B cell (primary cell): Measurements from ENCODE around the gene TMA7. TPM values are rescaled to one million over a fixed set of nuclear protein-coding genes. Genes with fewer than 3 reads are reported as not detected.

Experiments used
- ATAC-seq: fragments of 200-7000 bp; cut with Tn5 transposase; one replicate; pipeline ENCODE4 v1.10.0; 2021; ENCODE audit warnings: low read depth, mild to moderate bottlenecking, moderate number of reproducible peaks, moderate library complexity
- CTCF ChIA-PET: fragments of 350-600 bp; sonication (Branson Sonifier 250); formaldehyde crosslinking; loops from one replicate; lab custom pipeline; 2021; ENCODE audit warnings: antibody characterized with exemption, inconsistent platforms; lab: Charles Lee
- POLR2A ChIA-PET: fragments of 350-600 bp; sonication (Branson Sonifier 250); formaldehyde crosslinking; loops from one replicate; lab custom pipeline; 2021; ENCODE audit warnings: antibody characterized with exemption; lab: Charles Lee
- DNase-seq: peaks from one replicate; pipeline ENCODE4 v3.0.0; 2013
- H2AFZ ChIP-seq: 2 replicates; pipeline ENCODE4 v1.6.1; 2012; ENCODE audit warnings: mild to moderate bottlenecking, low read depth, low read length; ENCODE audit not compliant: insufficient read depth, poor library complexity, severe bottlenecking
- H3K27ac ChIP-seq, 2 donors: 1 replicate in 1 of 2; 2 replicates in 1 of 2; pipeline ENCODE4 v1.5.1; 2012 to 2013; ENCODE audit warnings: low read length in 2 of 2, mild to moderate bottlenecking in 2 of 2, moderate library complexity in 1 of 2
- H3K27me3 ChIP-seq, 4 experiments: fragments of 200-600 bp in 1 of 4; sonication (generic) in 1 of 4; replicated peaks in 1 of 4; 1 replicate in 2 of 4; 2 replicates in 2 of 4; pipeline versions ENCODE4 v1.6.1 to v1.7.0; 2013 to 2016; ENCODE audit warnings: low read length in 3 of 4, mild to moderate bottlenecking in 2 of 4, mixed read lengths in 1 of 4, moderate library complexity in 1 of 4; ENCODE audit not compliant: insufficient read depth in 4 of 4, control insufficient read depth in 3 of 4; ENCODE audit errors: control extremely low read depth in 1 of 4
- H3K36me3 ChIP-seq, 2 experiments: replicated peaks in 1 of 2; 1 replicate in 1 of 2; 2 replicates in 1 of 2; pipeline versions ENCODE4 v1.6.1 to v1.7.1; 2013; ENCODE audit warnings: low read length in 1 of 2; ENCODE audit not compliant: insufficient read depth in 2 of 2, control insufficient read depth in 1 of 2; ENCODE audit errors: control extremely low read depth in 1 of 2, extremely low read depth in 1 of 2
- H3K4me1 ChIP-seq, 2 donors: fragments of 200-600 bp in 1 of 2; sonication (generic) in 1 of 2; 1 replicate in 1 of 2; 2 replicates in 1 of 2; pipeline versions ENCODE4 v1.5.1 to v1.6.1; 2013 to 2017; ENCODE audit warnings: low read length in 2 of 2; ENCODE audit not compliant: control insufficient read depth in 2 of 2, insufficient read depth in 2 of 2
- H3K4me2 ChIP-seq: replicated peaks from 2 replicates; pipeline ENCODE3; 2012; ENCODE audit warnings: mild to moderate bottlenecking, low read depth, low read length; ENCODE audit not compliant: poor library complexity, severe bottlenecking
- H3K4me3 ChIP-seq, 5 experiments: fragments of 200-600 bp in 1 of 5; sonication (generic) in 1 of 5; 1 replicate in 3 of 5; 2 replicates in 2 of 5; pipeline versions ENCODE4 v1.5.1 to v1.7.0; 2011 to 2016; ENCODE audit warnings: low read length in 4 of 5, mild to moderate bottlenecking in 4 of 5, low read depth in 2 of 5, control low read depth in 1 of 5, moderate library complexity in 1 of 5; ENCODE audit not compliant: insufficient read depth in 1 of 5; ENCODE audit errors: control extremely low read depth in 1 of 5, extremely low read depth in 1 of 5
- H3K79me2 ChIP-seq: fragments of 200-600 bp; sonication (generic); one replicate; pipeline ENCODE4 v1.6.0; 2016; ENCODE audit warnings: low read length; ENCODE audit not compliant: control insufficient read depth, insufficient read depth
- H3K9ac ChIP-seq: fragments of 200-600 bp; sonication (generic); 2 replicates; pipeline ENCODE4 v1.6.1; 2017; ENCODE audit warnings: mild to moderate bottlenecking, low read length, moderate library complexity
- H3K9me3 ChIP-seq, 3 donors: one replicate each; pipeline versions ENCODE4 v1.6.1 to v1.7.1; 2013; ENCODE audit warnings: low read length in 2 of 3; ENCODE audit not compliant: control insufficient read depth in 2 of 3, insufficient read depth in 1 of 3; ENCODE audit errors: control extremely low read depth in 1 of 3
- H4K20me1 ChIP-seq: 2 replicates; pipeline ENCODE4 v1.6.0; 2012; ENCODE audit warnings: mild to moderate bottlenecking, low read length; ENCODE audit not compliant: insufficient read depth, control insufficient read depth, poor library complexity, severe bottlenecking
- H3K27ac Mint-ChIP-seq: one replicate; pipeline ENCODE4 v1.8.0; 2021; ENCODE audit warnings: mixed read lengths
- H3K27me3 Mint-ChIP-seq: one replicate; pipeline ENCODE4 v1.8.0; 2021; ENCODE audit warnings: mixed read lengths
- H3K4me1 Mint-ChIP-seq: one replicate; pipeline ENCODE4 v1.8.0; 2021; ENCODE audit warnings: mixed read lengths
- H3K4me3 Mint-ChIP-seq: one replicate; pipeline ENCODE4 v1.8.0; 2021; ENCODE audit warnings: mixed read lengths
- H3K9me3 Mint-ChIP-seq: one replicate; pipeline ENCODE4 v1.8.0; 2022; ENCODE audit warnings: mixed read lengths; ENCODE audit not compliant: insufficient read depth
- CTCF ChIP-seq: fragments of 200-600 bp; IDR thresholded peaks from one replicate; pipeline ENCODE4 v1.8.0; 2022; ENCODE audit warnings: antibody characterized with exemption, mild to moderate bottlenecking
- EZH2 ChIP-seq: IDR thresholded peaks from 2 replicates; pipeline ENCODE4 v1.6.1; 2012; ENCODE audit warnings: borderline replicate concordance, low read depth, mild to moderate bottlenecking, moderate library complexity, low read length; ENCODE audit not compliant: insufficient read depth, poor library complexity, severe bottlenecking
- WGBS: methylation state at CpG from one replicate; pipeline ENCODE4 v1.1.5; 2013; ENCODE audit warnings: missing lambda C conversion rate; ENCODE audit not compliant: insufficient coverage; 5-methylcytosine and 5-hydroxymethylcytosine counted together
- intact Hi-C: fragments of 100-400 bp; cut with micrococcal nuclease; formaldehyde crosslinking; loops from one replicate; pipeline ENCODE4 v1.10.0; 2022
- polyA plus RNA-seq: library from polyadenylated mRNA; depleted of rRNA; stranded (reverse); fragments of >200 nt; gene quantifications from 2 replicates; pipeline ENCODE4 v1.2.3, GENCODE V29; 2012
- total RNA-seq, 2 donors: library from RNA; stranded (reverse); fragments of 120-200 nt in 1 of 2; gene quantifications; 1 replicate in 1 of 2; 2 replicates in 1 of 2; pipeline versions ENCODE4 v1.2.3 to v1.2.4, GENCODE V29; 2013 to 2022

The TMA7 gene
- total and polyA plus RNA-seq, 2 donors (not counting 1 experiment from before 2014, with no cell fraction given) = 169 to 194 TPM

- intact Hi-C loops = no loop called here
- Histone ChIP-seq H3K9me3 (no peaks in the 10 kb centered on the region), H3K4me3 (no peak overlapping the region), H3K27ac (no peak overlapping the region), H2AFZ (no peak overlapping the region), H3K36me3 (no peaks in the 10 kb centered on the region), H3K27me3 (no peaks in the 10 kb centered on the region), H3K79me2 (no peaks in the 10 kb centered on the region), H3K4me1 (no peaks in the 10 kb centered on the region), H3K4me2 (no peak overlapping the region), H4K20me1 (no peaks in the 10 kb centered on the region), H3K9ac (no peak overlapping the region)
- no peaks in the 10 kb centered on the region for H3K27me3 Mint-ChIP-seq
- ATAC-seq (no peak), DNase-seq (no peak)
- H3K4me3 Mint-ChIP-seq = no peak overlapping the region
- H3K4me1 Mint-ChIP-seq = peaks cover 3% of the 10 kb centered on the region
- H3K9me3 Mint-ChIP-seq = no peaks in the 10 kb centered on the region
- no peak for TF ChIP-seq CTCF
- TF ChIP-seq EZH2 = no peak
- no peak overlapping the region for H3K27ac Mint-ChIP-seq
- ChIA-PET POLR2A (no interaction called here), CTCF (no interaction called here)
- no CpG with 5 or more reads among the region's 5 CpGs for WGBS
Measured at GRCh38 chr3:48486952-48487351, 46.9 kb downstream of the TMA7 start.

- ChIA-PET POLR2A (interaction anchor here (0.6 to 1.2 kb wide), 2 partner anchors 20 to 25 kb away, joined by 5 to 11 read pairs; no protein-coding TSS in a partner anchor), CTCF (interaction anchor here (1.0 to 3.0 kb wide), 6 partner anchors 12 to 92 kb away, joined by 3 to 8 read pairs (median 4); partner anchors contain the start of genes CCDC51, SHISA5 and TMA7)
- H3K27ac ChIP-seq = no peak overlapping the region
- no peaks in the 10 kb centered on the region for H3K27me3 ChIP-seq
- no peaks in the 10 kb centered on the region for H3K27me3 Mint-ChIP-seq
- H3K27ac Mint-ChIP-seq = peak overlapping the region; percentile 22
- WGBS = 17% methylated on average over 2 of the region's 7 CpGs
- no peaks in the 10 kb centered on the region for H3K36me3 ChIP-seq
- peak overlapping the region; percentile 14 for H3K4me3 Mint-ChIP-seq
- H4K20me1 ChIP-seq = no peaks in the 10 kb centered on the region
- ATAC-seq = peak; percentile 95
- H3K79me2 ChIP-seq = no peaks in the 10 kb centered on the region
- H3K9me3 ChIP-seq = no peaks in the 10 kb centered on the region
- H3K4me2 ChIP-seq = no peak overlapping the region
- peaks cover 15% of the 10 kb centered on the region for H3K4me1 Mint-ChIP-seq
- intact Hi-C loops = loop anchor here (1.0 kb wide), 1 partner anchor 19 kb away; no protein-coding TSS in a partner anchor
- H3K4me3 ChIP-seq = no peak overlapping the region
- H3K9me3 Mint-ChIP-seq = no peaks in the 10 kb centered on the region
- TF ChIP-seq CTCF (no peak), EZH2 (no peak)
- H3K4me1 ChIP-seq = peaks cover 0 to 12% of the 10 kb centered on the region in 2 donors
- peak; percentile 76 for DNase-seq
- H3K9ac ChIP-seq = no peak overlapping the region
- no peak overlapping the region for H2AFZ ChIP-seq
Measured at GRCh38 chr3:48492461-48493202, 52.6 kb downstream of the TMA7 start.
